Measurements from ENCODE around the gene DGCR8. TPM values are rescaled to one million over a fixed set of nuclear protein-coding genes. Genes with fewer than 3 reads are reported as not detected.

The DGCR8 gene
- total RNA-seq, 1 donor from 2014 or later: 29.5 TPM

- ATAC-seq (no peak), DNase-seq (no peak)
- peaks cover 6% of the 10 kb centered on the region for H3K4me1 ChIP-seq
- intact Hi-C loops (cut with DNase I): no loop called here
- H3K4me3 ChIP-seq: no peak overlapping the region
- H3K27me3 ChIP-seq (ENCODE audit: low read depth): no peaks in the 10 kb centered on the region
- H3K36me3 ChIP-seq: peaks cover 45% of the 10 kb centered on the region
- no peaks in the 10 kb centered on the region for H3K9me3 ChIP-seq
- TF ChIP-seq CTCF (IDR thresholded peaks at IDR 0.05): no peak
- no peak overlapping the region for H3K27ac ChIP-seq
Measured at GRCh38 chr22:20125201-20126174, 45.4 kb downstream of the DGCR8 start.

GRCh38 chr22:20126284-20127029, 46.4 kb downstream of the DGCR8 start:
- no peak for DNase-seq
- intact Hi-C loops (cut with DNase I): no loop called here
- H3K4me1 ChIP-seq: peaks cover 7% of the 10 kb centered on the region
- ATAC-seq: no peak
- H3K4me3 ChIP-seq: no peak overlapping the region
- H3K9me3 ChIP-seq: no peaks in the 10 kb centered on the region
- TF ChIP-seq CTCF (IDR thresholded peaks at IDR 0.05): no peak
- no peaks in the 10 kb centered on the region for H3K27me3 ChIP-seq (ENCODE audit: low read depth)
- H3K36me3 ChIP-seq: peaks cover 41% of the 10 kb centered on the region
- H3K27ac ChIP-seq: no peak overlapping the region

- Histone ChIP-seq H3K27me3 (ENCODE audit: low read depth) (no peaks in the 10 kb centered on the region), H3K4me1 (peaks cover 8% of the 10 kb centered on the region), H3K27ac (no peak overlapping the region), H3K36me3 (peaks cover 34% of the 10 kb centered on the region), H3K9me3 (no peaks in the 10 kb centered on the region), H3K4me3 (no peak overlapping the region)
- intact Hi-C loops (cut with DNase I): no loop called here
- no peak for ATAC-seq
- no peak for DNase-seq
- TF ChIP-seq CTCF (IDR thresholded peaks at IDR 0.05): no peak
Measured at GRCh38 chr22:20127318-20127868, 47.4 kb downstream of the DGCR8 start.

GRCh38 chr22:20127869-20128618, 48.0 kb downstream of the DGCR8 start:
- intact Hi-C loops (cut with DNase I): no loop called here
- H3K27me3 ChIP-seq (ENCODE audit: low read depth): no peaks in the 10 kb centered on the region
- H3K27ac ChIP-seq: no peak overlapping the region
- no peak overlapping the region for H3K4me3 ChIP-seq
- no peak for TF ChIP-seq CTCF (IDR thresholded peaks at IDR 0.05)
- ATAC-seq (no peak), DNase-seq (no peak)
- peaks cover 14% of the 10 kb centered on the region for H3K4me1 ChIP-seq
- no peaks in the 10 kb centered on the region for H3K9me3 ChIP-seq
- H3K36me3 ChIP-seq: peaks cover 33% of the 10 kb centered on the region

GRCh38 chr22:20128619-20128901, 48.5 kb downstream of the DGCR8 start:
- peaks cover 33% of the 10 kb centered on the region for H3K36me3 ChIP-seq
- no peak overlapping the region for H3K27ac ChIP-seq
- intact Hi-C loops (cut with DNase I): no loop called here
- peaks cover 19% of the 10 kb centered on the region for H3K4me1 ChIP-seq
- no peak for DNase-seq
- no peak overlapping the region for H3K4me3 ChIP-seq
- H3K9me3 ChIP-seq: no peaks in the 10 kb centered on the region
- no peak for TF ChIP-seq CTCF (IDR thresholded peaks at IDR 0.05)
- no peak for ATAC-seq
- H3K27me3 ChIP-seq (ENCODE audit: low read depth): no peaks in the 10 kb centered on the region
